Muscle of arm (tissue), 12 donors: Measurements from ENCODE around the gene TXNRD2. TPM values are rescaled to one million over a fixed set of nuclear protein-coding genes. Genes with fewer than 3 reads are reported as not detected.
A peak's percentile ranks its signal among the peaks of the same experiment; 100 is the strongest.

Experiments
- DNase-seq: peaks from one replicate; pipeline ENCODE4 v3.0.0-alpha.2; 2013
- polyA plus RNA-seq, 12 donors: library from polyadenylated mRNA; unstranded; fragments of 120-200 nt; gene quantifications; one replicate each; pipeline ENCODE4 v1.2.1, GENCODE V29; 2013; ENCODE audit not compliant: insufficient read length in 12 of 12

TXNRD2 gene
- polyA plus RNA-seq, 12 donors: 12.0 to 24.1 (median 15.1) TPM; not detected in 1

DNA sequence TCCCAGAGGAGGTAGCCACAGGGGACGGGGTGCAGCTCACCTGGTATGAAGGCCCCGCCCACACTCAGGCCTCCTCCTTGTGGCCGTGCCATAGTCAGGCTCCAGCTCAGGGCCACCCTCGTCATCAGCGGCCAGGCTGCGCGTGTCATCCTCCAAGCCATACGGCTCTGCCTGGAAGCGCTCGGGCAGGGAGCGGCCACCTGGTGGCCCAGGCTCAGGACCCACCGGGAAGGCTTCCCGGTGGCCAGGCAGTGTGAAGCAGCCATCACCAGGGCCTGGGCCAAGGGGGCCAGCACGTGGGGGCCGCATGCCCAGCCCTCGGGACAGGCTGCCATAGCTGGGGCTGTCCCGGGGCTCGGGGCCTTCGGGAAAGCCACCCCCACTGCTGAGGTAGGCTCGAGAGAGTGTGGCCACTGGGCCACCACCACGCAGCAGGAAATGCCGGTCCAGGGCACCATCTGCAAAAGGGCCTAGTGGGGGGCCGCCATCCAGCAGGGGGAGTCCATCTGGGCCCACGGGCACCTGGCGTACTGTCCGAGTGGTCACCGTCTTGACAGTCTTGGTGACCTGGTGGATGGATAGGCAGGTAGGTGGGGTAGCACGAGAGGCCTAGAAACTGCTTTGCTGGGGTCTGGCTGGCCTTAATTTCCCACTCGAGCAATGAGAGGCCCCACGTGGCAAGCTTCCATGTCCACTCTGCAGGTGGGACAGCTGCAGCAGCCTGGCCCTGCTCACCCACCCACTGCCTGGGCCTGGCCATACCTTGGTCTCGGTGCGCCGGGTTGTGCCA lies 39.7 kb upstream of the TXNRD2 start:
- DNase-seq: no peak

DNA sequence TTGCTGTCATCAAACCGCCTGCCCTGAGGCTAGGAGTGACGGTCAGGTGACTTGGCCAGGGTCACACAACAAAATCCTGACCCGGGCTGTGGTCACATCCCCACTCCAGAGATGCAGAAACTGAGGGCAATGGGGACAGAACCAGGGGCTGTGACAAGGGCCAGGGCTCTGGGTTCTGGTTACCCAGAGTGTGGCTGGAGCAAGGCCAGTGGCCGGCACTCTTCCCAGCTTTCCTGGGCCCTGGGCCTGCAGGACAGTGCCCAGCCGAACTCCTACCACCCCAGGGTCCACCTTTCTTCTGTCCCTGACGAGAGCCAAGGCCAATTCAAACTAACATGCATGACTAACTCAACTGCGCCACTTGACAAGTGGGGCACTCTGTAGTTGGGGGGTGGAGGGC lies 39.1 kb upstream of the TXNRD2 start:
- no peak for DNase-seq

DNA sequence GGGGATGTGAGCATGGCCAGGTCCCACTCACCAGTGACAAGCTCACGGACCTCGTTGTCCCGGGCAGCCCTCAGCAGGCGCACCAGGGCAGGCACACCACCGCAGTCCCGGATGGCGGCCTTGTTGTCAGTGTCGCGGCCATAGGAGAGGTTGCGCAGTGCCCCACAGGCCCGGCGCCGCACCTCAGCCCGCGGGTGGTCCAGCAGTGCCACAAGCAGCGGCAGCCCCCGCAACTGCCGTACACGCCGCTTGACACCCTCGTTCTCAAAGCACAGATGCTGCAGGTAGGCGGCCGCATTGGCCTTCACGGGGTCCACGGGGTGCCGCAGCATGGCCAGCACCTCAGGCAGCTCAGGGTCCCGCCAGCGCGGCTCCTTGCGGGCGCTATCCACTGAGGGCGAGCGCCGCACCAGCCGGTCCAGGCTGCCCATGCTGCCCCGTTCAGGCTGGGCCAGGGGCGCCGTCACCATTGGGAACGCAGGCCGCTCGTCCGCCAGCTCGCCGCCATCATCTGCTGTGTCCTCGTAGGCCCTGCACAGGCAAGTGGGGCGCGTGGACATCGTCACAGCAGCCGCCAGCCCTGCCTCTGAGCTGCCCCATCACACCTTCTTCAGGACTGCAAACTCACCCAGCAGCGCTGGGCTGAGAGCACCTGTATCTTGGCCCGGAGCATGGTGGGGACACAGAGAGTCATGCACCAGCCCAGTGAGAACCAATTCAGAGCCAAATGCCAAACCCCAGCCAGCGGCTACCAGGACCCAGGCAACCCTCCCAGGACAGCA lies 38.3 kb upstream of the TXNRD2 start:
- no peak for DNase-seq

DNA sequence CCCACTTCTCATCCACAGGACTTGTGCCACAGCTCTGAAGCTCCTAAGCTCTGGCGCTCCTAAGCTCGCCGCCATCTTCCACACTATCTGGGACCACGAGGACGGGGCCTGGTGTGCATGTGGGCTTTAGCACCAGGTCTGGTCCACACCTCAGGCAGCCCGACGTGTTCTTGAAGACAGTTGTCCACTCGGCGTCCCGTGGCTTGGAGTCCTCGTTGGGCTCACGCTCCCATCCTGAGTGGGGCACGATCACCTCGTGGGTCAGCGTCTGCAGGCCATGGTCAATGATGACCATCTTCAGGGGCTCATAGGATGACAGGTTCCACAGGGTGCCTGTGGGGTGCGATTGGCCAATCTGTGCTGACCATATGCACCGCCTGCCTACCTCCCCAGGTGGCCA lies 37.1 kb upstream of the TXNRD2 start:
- DNase-seq: no peak

DNA sequence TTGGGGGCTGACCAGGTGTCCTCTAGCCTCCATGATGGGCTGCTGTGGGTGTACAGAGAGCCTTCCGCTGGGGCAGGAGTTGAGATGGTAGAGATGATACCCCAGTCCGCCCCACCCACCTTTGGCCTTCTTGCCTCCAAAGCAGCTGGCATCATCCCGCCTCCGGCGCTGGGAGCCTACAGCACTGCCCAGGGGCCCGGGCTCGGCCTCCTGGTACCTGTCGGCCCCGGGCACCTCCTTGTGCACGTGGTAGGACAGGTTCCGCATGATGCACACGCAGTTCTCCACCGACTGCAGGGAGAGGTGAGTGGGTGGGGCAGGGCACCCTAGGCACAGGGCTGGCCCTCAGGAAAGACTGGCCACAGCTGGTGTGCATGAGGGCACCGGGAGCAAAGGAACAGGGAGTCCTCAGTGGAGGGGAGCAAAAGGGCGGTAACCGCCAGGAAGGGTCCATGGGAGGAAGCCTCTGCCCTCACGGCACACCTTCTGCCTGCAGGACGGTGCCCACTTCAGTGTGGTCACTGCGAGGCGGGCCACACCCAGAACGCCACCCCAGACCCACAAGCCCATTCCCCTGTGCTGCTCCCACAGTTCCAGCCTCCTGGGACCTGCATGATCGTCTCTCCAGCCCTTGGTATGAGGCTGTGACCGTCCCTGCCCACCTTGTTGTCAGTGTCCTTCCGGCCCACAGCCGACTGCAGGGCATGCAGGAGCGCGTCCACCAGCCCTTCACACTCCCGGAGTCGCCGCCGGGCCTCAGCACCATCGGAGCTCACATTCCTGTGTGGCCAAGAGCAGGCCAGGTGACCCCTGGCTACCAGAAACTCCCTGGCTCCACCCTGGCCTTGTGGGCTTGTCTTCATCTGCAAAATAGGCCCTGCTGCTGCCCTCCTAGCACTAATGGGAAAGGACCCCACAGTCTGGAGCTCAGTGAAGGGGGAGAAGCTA lies 36.0 kb upstream of the TXNRD2 start:
- DNase-seq: no peak

DNA sequence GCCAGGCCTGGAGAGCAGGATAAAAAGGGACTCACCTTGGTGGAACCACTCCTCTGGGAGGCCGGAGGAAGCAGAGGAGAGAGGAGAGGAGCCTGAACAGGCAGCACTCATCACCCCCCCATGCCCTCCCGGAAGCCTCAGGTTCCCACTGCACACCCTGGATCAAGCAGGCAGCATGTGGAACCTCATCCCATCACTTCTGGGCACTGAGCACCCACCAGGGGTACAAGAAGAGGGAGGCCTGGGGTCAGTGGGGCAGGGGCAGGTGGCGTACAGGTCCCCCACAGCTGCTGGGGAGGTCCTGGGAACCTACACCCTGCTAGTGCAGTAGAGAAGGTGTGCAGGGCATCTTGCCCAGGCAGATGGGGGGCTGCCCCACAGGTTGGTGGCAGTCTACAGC lies 35.1 kb upstream of the TXNRD2 start:
- DNase-seq: no peak

DNA sequence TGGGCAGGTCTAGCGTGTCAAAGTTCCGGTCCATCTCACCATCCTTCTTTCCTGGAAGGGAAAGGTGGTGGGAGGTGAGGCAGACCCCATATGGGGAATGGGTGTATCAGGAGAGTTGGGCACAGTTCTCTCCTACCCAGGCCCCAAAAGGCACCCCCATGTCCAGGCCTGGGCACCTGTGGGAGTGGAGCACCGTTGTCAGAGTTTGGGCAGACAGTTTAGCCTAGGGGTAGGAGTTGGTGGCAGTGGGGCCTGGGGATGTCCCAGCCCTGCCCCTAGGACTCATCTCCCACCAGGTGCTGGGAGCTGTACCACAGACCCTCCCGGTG lies 34.1 kb upstream of the TXNRD2 start:
- DNase-seq: no peak

DNA sequence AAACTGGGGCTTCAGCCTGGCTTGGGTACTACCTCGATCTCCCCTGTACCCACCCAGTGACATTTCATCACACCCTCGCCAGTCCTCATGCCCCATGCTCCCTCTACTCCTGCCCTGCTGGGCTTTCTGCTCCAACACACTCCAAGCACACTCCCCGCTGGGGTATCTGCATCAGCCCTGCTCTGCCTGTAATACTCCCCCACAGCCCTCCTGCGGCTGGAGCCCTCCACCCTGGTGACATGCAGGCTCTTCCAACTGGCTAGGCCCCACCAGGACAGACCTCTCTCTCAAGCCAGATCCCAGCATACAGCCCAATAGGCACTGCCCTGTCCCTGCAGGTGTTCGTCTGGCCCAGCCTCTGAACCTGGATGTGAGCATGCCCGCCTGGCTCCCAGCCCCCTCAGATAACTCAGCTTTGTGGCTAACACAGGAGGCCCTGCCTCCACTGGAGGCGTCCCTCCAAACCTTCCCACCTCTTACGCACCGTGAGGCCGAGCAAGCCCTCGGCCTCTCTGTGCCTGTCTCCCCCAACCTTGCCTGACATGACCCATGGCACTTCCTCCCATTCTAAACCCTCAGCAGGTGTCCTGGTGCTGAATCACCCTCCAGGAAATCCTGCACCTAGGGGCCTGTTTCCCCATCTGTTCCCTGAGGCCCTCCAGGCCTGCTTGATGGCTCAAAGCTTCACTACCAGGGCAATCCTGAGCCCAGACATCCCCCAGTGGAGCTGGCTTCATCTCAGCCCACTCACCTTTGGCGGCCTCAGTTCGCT lies 33.5 kb upstream of the TXNRD2 start:
- DNase-seq: no peak

DNA sequence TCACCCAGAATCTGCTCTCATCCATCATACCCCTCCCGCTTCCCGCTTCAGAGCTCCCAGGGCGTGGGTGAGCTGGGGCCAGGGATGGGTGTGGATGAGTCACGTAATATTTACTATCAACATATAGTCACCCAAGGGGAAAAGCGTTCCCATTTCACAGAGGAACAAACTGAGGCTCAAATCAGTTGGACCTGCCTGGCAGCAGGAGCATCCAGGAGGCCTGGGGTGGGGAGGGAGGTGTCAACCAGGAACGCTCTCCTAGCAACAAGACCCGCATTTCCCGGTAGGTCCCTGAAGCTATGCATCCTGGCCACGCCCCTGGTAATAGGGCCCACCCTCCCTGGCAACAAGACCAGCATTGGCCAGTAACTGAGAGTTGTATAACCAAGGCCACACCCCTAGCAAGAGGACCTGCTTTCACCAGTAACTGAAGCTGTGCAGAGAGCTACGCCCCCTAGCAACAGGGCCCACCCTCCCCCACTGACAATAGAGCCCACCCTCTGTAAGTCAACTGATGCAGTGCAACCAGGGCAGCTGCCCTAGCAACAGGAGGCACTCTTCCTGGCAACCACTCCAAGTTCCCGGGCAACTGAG lies 32.7 kb upstream of the TXNRD2 start:
- no peak for DNase-seq

DNA sequence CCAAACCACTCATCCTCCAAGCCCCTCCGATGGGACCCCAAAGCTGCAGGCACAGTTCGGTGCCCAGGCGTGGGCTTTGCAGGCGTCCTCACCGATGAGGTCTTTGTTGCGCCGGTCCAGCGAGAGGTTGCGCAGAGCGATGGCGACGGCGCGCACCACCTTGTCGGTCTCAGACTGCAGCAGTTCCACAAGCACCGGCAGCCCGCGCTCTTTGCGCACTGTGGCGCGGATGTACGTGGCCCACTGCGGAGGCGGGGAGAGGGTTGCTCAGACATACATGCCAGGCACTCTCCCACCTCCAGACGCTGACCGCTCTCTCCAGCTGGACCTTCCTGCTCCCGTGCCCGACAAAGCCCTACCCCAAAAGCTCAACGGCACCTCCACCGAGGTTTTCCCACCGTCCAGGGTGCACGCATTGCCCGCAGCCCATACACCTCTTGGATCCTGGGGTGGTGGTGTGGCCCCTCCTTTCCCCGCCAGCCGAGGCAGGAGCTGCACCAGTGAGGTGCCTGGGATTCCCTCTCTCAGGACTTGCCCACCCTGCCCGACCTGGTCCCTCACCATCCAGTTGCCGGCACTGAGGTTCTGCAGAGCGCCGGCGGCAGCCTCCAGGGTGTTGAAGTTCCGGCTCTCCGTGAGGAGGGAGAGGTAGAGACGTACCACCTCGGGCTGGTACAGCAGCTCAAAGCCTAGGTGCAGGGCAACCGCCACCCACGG lies 32.1 kb upstream of the TXNRD2 start:
- no peak for DNase-seq

DNA sequence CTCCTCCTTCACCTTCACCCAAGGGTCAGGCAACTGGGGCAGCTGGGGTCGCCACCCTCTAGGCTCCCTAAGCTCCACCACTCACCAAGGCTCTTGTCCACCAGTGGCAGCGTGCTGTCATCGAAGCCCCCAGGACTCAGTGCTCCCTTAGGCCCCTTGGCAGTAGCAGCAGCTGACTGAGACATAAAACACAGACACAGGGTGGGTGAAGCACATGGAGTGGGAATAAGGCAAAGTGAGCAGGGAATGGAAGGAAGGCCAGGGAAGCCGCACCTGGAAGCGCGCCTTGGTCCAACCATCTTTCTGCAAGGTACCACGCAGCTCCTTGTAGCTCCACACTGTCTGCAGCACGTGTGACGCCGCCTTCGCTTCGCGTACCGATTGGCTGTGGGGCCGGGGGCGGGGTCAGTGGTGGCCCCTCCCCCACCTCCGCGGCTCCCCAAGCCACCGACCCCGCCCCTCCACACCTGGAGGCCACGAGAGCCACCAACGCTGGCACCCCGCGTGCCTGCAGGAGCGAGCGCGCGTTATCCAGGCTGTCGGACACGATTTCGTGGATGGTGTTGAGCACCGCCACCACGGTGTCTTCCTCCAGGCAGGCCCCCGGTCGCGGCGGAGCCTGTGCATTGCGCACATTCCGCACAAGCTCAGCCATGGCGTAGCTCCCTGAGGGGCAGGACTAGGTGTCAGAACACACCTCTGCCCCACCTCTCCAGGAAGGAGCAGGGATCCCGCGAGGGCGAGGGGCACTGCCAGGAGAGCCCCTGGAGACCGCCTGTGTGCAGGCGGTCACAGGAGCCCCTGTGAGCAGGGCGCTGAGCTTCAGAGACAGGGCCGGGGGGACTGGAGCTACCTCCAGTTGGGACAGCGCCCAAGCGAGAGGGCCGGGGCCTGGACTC lies 31.3 kb upstream of the TXNRD2 start:
- DNase-seq: no peak

DNA sequence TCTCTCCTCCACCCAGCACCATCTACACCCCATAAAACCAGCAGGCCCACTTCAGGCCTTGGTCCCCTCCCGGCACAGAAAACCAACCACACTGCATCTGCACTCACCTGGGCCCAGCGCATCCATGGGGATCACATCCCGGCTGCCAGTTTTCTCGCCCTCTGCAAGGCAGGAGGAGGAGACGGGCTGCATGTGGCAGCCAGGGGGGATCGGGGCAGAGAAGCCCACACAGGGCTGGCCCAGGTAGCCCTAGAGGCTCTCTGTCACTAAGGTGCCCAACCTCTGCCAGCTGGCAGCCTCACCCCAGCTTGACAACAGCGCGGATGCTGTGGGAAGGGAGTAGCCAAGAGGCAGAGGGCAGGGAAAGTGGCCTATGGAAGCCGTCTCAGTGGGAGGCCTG lies 30.6 kb upstream of the TXNRD2 start:
- DNase-seq: no peak

DNA sequence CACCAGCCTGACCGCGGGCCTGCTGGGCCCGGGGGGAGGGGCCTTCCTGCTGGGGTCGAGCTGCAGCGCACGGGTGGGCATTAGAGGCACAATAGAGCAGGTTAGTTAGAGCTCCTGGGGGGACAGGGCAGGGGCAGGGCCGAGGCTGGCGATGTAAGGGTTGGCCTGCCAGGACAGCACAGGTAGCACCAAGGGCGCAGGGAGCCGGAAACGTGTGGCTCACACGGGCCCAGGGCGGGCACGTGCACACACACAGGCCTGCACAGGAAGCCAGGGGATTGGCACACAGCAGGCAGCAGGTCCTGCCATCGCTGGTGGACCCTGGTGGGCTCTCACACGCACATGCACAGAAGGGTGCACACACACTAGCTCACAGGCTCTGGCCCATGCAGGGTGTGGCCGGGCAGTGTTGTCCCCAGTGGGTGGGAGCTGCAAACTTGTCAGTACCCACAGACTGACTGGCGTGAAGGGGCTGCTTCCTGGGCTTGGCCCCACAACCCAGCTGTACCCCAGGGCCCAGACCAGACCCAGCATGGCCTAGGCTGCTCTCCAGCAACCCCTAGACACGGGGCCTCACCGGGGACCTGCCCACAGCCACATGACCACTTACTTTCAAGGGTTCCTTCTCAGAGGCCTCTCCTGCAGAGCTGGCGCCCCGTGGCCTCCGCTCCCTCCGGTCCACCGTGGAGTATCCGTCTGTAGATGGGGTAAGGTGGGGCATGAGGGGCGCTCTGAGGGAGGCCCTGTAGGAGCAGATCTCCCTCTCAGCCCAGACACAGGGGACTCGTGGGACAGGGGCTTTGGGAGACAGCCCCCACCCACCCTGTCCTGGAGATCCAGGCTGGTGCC lies 29.9 kb upstream of the TXNRD2 start:
- no peak for DNase-seq

DNA sequence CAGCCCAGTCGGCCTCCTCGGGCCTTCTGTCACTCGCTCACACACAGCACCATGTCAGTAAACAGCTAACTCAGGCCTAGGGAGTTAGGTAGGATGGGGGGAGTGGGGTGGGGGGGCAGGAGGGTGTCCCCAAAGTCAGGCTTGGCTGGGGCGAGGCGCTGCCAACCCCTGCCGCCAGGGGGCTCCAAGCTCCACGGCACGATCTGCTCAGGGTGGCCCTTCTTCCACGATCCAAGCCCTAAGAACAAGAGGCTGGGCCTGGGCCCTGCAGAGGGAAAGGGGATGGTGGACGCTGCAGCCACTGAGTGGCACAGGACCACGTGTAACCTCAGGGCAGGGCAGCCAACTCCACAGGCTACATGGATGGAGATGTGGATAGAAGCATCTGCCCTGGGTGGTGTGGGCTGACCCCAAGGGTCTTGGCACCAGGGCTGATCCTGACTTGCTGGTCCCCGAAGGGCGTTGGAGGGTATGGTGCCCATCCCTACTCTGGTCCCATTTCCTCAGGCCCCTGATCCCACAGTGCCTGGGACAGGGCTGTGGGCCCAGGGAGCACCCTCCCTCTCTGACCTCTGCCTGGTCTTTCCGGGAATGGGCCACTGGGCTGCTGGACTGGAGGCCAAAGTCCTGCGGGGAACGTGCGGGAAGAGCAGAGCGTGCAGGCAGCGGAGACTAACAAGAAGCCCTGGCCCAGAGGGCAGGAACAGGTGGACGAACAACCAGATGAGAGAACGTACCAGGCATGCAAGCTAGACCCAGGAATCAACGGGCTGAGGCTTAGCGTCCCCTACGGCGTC lies 29.1 kb upstream of the TXNRD2 start:
- peak; percentile 56 for DNase-seq

DNA sequence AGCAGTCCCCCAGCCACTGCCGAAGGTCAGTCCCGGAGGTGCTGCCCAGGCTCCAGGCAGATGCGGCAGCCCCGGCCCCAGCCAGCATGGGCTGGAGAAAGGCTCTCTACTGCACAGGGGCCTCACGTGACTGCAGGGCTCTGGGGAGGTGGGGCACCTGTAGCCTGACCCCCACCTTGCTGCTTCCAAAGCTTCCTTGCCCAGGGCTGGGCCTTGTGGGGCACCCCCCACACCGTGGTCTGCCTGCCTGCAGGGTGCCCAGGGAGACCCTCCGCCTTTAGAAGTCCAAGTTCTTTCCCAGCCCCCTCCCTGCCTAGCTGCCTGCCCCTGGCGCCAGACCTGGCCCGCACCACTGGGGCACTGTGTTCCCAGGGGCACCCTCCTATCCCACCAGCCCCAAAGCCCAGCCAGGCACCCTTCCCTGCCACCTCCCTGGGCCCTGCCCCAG lies 28.4 kb upstream of the TXNRD2 start:
- DNase-seq: no peak

DNA sequence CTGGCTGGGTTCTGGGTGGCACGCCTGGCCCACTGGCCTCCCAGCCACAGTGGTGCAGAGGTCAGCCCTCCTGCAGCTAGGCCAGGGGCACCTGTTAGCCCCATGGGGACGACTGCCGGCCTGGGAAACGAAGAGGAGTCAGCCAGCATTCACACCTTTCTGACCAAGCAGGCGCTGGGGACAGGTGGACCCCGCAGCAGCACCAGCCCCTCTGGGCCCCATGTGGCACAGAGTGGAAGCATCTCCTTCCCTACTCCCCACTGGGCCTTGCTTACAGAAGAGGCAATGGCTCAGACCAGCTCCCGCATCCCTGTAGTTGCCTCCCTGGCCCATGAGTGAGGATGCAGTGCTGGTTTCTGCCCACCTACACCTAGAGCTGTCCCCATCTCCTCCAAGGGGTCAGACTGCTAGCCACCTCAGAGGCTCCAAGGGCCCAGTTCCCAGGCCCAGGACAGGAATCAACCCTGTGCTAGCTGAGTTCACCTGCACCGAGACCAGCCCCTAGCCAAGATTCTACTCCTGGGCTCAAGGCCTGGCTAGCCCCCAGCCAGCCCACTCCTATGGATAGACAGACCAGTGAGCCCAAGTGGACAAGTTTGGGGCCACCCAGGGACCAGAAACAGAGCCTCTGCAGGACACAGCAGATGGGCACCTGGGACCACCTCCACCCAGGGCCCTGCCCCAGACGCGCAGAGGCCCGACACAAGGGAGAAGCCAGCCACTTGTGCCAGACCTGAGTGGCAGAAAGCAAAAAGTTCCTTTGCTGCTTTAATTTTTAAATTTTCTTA lies 27.7 kb upstream of the TXNRD2 start:
- no peak for DNase-seq
